Mesenchymal stem cell (in vitro differentiated cells and primary cell): Measurements from ENCODE around the gene MACC1.

Experiments
- DNase-seq: peaks from one replicate; pipeline ENCODE4 v3.0.0-alpha.2; 2013
- H2AFZ ChIP-seq: one replicate; pipeline ENCODE4 v1.6.1; 2013; ENCODE audit warnings: low read depth, mild to moderate bottlenecking, control low read depth, inconsistent platforms, low read length, moderate library complexity
- H2AK5ac ChIP-seq: 2 replicates; pipeline ENCODE4 v1.6.1; 2013; ENCODE audit warnings: low read length, moderate library complexity, mild to moderate bottlenecking, inconsistent platforms; ENCODE audit not compliant: severe bottlenecking
- H2BK120ac ChIP-seq: one replicate; pipeline ENCODE4 v1.6.1; 2013; ENCODE audit warnings: low read depth, mild to moderate bottlenecking, inconsistent platforms, low read length, moderate library complexity
- H2BK12ac ChIP-seq, 2 experiments: one replicate each; pipeline ENCODE4 v1.6.1; 2013; ENCODE audit warnings: inconsistent platforms in 2 of 2, low read length in 2 of 2, mild to moderate bottlenecking in 2 of 2, moderate library complexity in 2 of 2, control low read depth in 1 of 2
- H2BK15ac ChIP-seq: one replicate; pipeline ENCODE4 v1.6.1; 2013; ENCODE audit warnings: mild to moderate bottlenecking, low read depth, inconsistent platforms; ENCODE audit not compliant: poor library complexity, severe bottlenecking
- H2BK5ac ChIP-seq: 2 replicates; pipeline ENCODE4 v1.6.1; 2013; ENCODE audit warnings: low read depth, mild to moderate bottlenecking, low read length, control low read depth, inconsistent platforms; ENCODE audit not compliant: poor library complexity, severe bottlenecking
- H3K14ac ChIP-seq, 2 experiments: one replicate each; pipeline ENCODE4 v1.6.1; 2013; ENCODE audit warnings: inconsistent platforms in 2 of 2, low read length in 2 of 2, control low read depth in 1 of 2, mild to moderate bottlenecking in 1 of 2, moderate library complexity in 1 of 2
- H3K18ac ChIP-seq, 2 experiments: one replicate each; pipeline ENCODE4 v1.6.1; 2013; ENCODE audit warnings: inconsistent platforms in 2 of 2, low read length in 2 of 2, control low read depth in 1 of 2, low read depth in 1 of 2, mild to moderate bottlenecking in 1 of 2
- H3K23ac ChIP-seq, 2 experiments: one replicate each; pipeline ENCODE4 v1.6.1; 2013; ENCODE audit warnings: inconsistent platforms in 2 of 2, low read length in 2 of 2, mild to moderate bottlenecking in 2 of 2, moderate library complexity in 2 of 2, control low read depth in 1 of 2
- H3K27ac ChIP-seq: 2 replicates; pipeline ENCODE4 v1.5.1; 2013; ENCODE audit warnings: mild to moderate bottlenecking, moderate library complexity, low read length, control low read depth, inconsistent platforms; ENCODE audit not compliant: poor library complexity, severe bottlenecking
- H3K27me3 ChIP-seq, 2 experiments: 2 replicates each; pipeline versions ENCODE4 v1.6.1 to v1.7.0; 2013; ENCODE audit warnings: low read length in 2 of 2, mild to moderate bottlenecking in 2 of 2, moderate library complexity in 2 of 2, control low read depth in 1 of 2, inconsistent platforms in 1 of 2; ENCODE audit not compliant: control insufficient read depth in 1 of 2, insufficient read depth in 1 of 2
- H3K36me3 ChIP-seq, 2 experiments: 2 replicates each; pipeline versions ENCODE4 v1.6.1 to v1.7.0; 2013; ENCODE audit warnings: low read length in 2 of 2, control low read depth in 1 of 2, inconsistent platforms in 1 of 2, low read depth in 1 of 2, mild to moderate bottlenecking in 1 of 2; ENCODE audit not compliant: insufficient read depth in 2 of 2, control insufficient read depth in 1 of 2
- H3K4ac ChIP-seq, 2 experiments: one replicate each; pipeline ENCODE4 v1.6.1; 2013; ENCODE audit warnings: inconsistent platforms in 2 of 2, low read length in 2 of 2, mild to moderate bottlenecking in 2 of 2, moderate library complexity in 2 of 2, control low read depth in 1 of 2, low read depth in 1 of 2
- H3K4me1 ChIP-seq: 2 replicates; pipeline ENCODE4 v1.6.1; 2013; ENCODE audit warnings: low read depth, low read length, control low read depth; ENCODE audit not compliant: control insufficient read depth, insufficient read depth
- H3K4me2 ChIP-seq: 2 replicates; pipeline ENCODE4 v1.6.1; 2013; ENCODE audit warnings: low read length, mild to moderate bottlenecking, inconsistent platforms; ENCODE audit not compliant: poor library complexity, severe bottlenecking
- H3K4me3 ChIP-seq, 2 experiments: 2 replicates each; pipeline versions ENCODE4 v1.5.1 to v1.7.0; 2013; ENCODE audit warnings: low read length in 2 of 2, mild to moderate bottlenecking in 2 of 2, control low read depth in 1 of 2, low read depth in 1 of 2; ENCODE audit not compliant: insufficient read depth in 1 of 2
- H3K79me1 ChIP-seq: replicated peaks from 2 replicates; pipeline ENCODE4 v1.6.1; 2013; ENCODE audit warnings: mild to moderate bottlenecking, control low read depth, low read length, inconsistent platforms; ENCODE audit not compliant: poor library complexity, severe bottlenecking
- H3K9ac ChIP-seq: 2 replicates; pipeline ENCODE4 v1.7.0; 2013; ENCODE audit warnings: mild to moderate bottlenecking, low read length, moderate library complexity
- H3K9me3 ChIP-seq: 2 replicates; pipeline ENCODE4 v1.7.0; 2013; ENCODE audit warnings: mild to moderate bottlenecking, low read length; ENCODE audit not compliant: control insufficient read depth
- H4K8ac ChIP-seq: one replicate; pipeline ENCODE4 v1.6.1; 2013; ENCODE audit warnings: inconsistent platforms, mild to moderate bottlenecking, low read length, moderate library complexity
- H4K91ac ChIP-seq: one replicate; pipeline ENCODE4 v1.6.1; 2013; ENCODE audit warnings: mild to moderate bottlenecking, low read length, inconsistent platforms
- WGBS: methylation state at CpG from one replicate; pipeline ENCODE4 v1.1.7; 2013; ENCODE audit warnings: mixed read lengths; 5-methylcytosine and 5-hydroxymethylcytosine counted together

MACC1 gene

GRCh38 chr7:20225384-20225783 is 8.2 kb upstream of the MACC1 start:
- H4K8ac ChIP-seq = no peak overlapping the region
- no peak overlapping the region for H3K23ac ChIP-seq
- H2BK12ac ChIP-seq = peak overlapping the region in 1 of 2 experiments; percentile 3
- no peak overlapping the region for H2AK5ac ChIP-seq
- H3K4ac ChIP-seq = no peak overlapping the region
- no peak overlapping the region for H2AFZ ChIP-seq
- H3K18ac ChIP-seq = peak overlapping the region in 1 of 2 experiments; percentile 26
- H3K79me1 ChIP-seq = no peaks in the 10 kb centered on the region
- H4K91ac ChIP-seq = no peak overlapping the region
- H3K9me3 ChIP-seq = no peaks in the 10 kb centered on the region
- 97% methylated on average over 2 of the region's 2 CpGs for whole genome bisulfite sequencing
- no peak overlapping the region for H2BK5ac ChIP-seq
- no peak overlapping the region for H2BK15ac ChIP-seq
- H3K4me1 ChIP-seq = no peaks in the 10 kb centered on the region
- H2BK120ac ChIP-seq = no peak overlapping the region
- no peaks in the 10 kb centered on the region for H3K36me3 ChIP-seq
- no peak overlapping the region for H3K9ac ChIP-seq
- H3K4me3 ChIP-seq = no peak overlapping the region
- H3K14ac ChIP-seq = no peak overlapping the region
- H3K27me3 ChIP-seq = no peaks in the 10 kb centered on the region
- H3K4me2 ChIP-seq = no peak overlapping the region
- no peak overlapping the region for H3K27ac ChIP-seq
- DNase-seq = no peak

- no peaks in the 10 kb centered on the region for H3K9me3 ChIP-seq
- no peak overlapping the region for H2BK12ac ChIP-seq
- no peak overlapping the region for H3K9ac ChIP-seq
- H3K14ac ChIP-seq = no peak overlapping the region
- no peak overlapping the region for H3K4me2 ChIP-seq
- H3K4me3 ChIP-seq = peak overlapping the region in 1 of 2 experiments; percentile 9
- no peak overlapping the region for H2AFZ ChIP-seq
- H3K27me3 ChIP-seq = no peaks in the 10 kb centered on the region
- H3K4me1 ChIP-seq = peaks cover 10% of the 10 kb centered on the region
- H2BK5ac ChIP-seq = no peak overlapping the region
- H4K91ac ChIP-seq = no peak overlapping the region
- no peak overlapping the region for H2BK120ac ChIP-seq
- H3K23ac ChIP-seq = no peak overlapping the region
- H3K27ac ChIP-seq = no peak overlapping the region
- no peak overlapping the region for H3K4ac ChIP-seq
- no peak overlapping the region for H3K18ac ChIP-seq
- no peak overlapping the region for H2BK15ac ChIP-seq
- no peaks in the 10 kb centered on the region for H3K36me3 ChIP-seq
- no peak overlapping the region for H2AK5ac ChIP-seq
- no peak overlapping the region for H4K8ac ChIP-seq
- peak; percentile 35 for DNase-seq
- H3K79me1 ChIP-seq = no peaks in the 10 kb centered on the region
Measured at GRCh38 chr7:20224025-20224424, 6.8 kb upstream of the MACC1 start.

- Histone ChIP-seq H2AFZ (no peak overlapping the region), H4K8ac (no peak overlapping the region), H3K27me3 (no peaks in the 10 kb centered on the region), H2BK120ac (no peak overlapping the region), H3K9me3 (no peaks in the 10 kb centered on the region), H3K14ac (no peak overlapping the region), H3K4me1 (peaks cover 10% of the 10 kb centered on the region), H2BK15ac (no peak overlapping the region), H2BK12ac (no peak overlapping the region), H4K91ac (no peak overlapping the region), H2BK5ac (no peak overlapping the region), H3K27ac (no peak overlapping the region), H2AK5ac (no peak overlapping the region), H3K79me1 (no peaks in the 10 kb centered on the region), H3K4me2 (no peak overlapping the region), H3K23ac (no peak overlapping the region), H3K4ac (no peak overlapping the region), H3K36me3 (no peaks in the 10 kb centered on the region), H3K9ac (no peak overlapping the region), H3K4me3 (peak overlapping the region in 1 of 2 experiments; percentile 9), H3K18ac (no peak overlapping the region)
- WGBS = 69% methylated on average over 2 of the region's 5 CpGs
- DNase-seq = no peak
Measured at GRCh38 chr7:20223356-20223755, 6.2 kb upstream of the MACC1 start.

- Histone ChIP-seq H3K18ac (peak overlapping the region in 1 of 2 experiments; percentile 3), H3K36me3 (no peaks in the 10 kb centered on the region), H2AK5ac (peak overlapping the region; percentile 51), H3K9me3 (no peaks in the 10 kb centered on the region), H3K9ac (peak overlapping the region; percentile 1), H2BK120ac (no peak overlapping the region), H2BK12ac (peak overlapping the region; percentile 29 to 51), H3K27me3 (no peaks in the 10 kb centered on the region), H2BK15ac (no peak overlapping the region), H3K4me3 (no peak overlapping the region), H3K23ac (no peak overlapping the region), H3K14ac (no peak overlapping the region), H3K27ac (no peak overlapping the region), H3K4me2 (no peak overlapping the region), H2BK5ac (no peak overlapping the region), H4K8ac (no peak overlapping the region), H4K91ac (no peak overlapping the region), H3K79me1 (no peaks in the 10 kb centered on the region), H3K4me1 (peaks cover 13% of the 10 kb centered on the region), H2AFZ (no peak overlapping the region), H3K4ac (peak overlapping the region in 1 of 2 experiments; percentile 1)
- no peak for DNase-seq
- WGBS = 82% methylated on average over 7 of the region's 7 CpGs
Measured at GRCh38 chr7:20222219-20222828, 5.1 kb upstream of the MACC1 start.
